H9 (cell line): ENCODE measurements around the gene POLR2M. TPM values are rescaled to one million over a fixed set of nuclear protein-coding genes. Genes with fewer than 3 reads are reported as not detected.

Experiments used
- DNase-seq: peaks from one replicate; pipeline ENCODE4 v3.0.0-alpha.2; 2017
- H2AFZ ChIP-seq: one replicate; pipeline ENCODE4 v1.6.1; 2013; ENCODE audit warnings: mild to moderate bottlenecking, low read length, control low read depth, moderate library complexity
- H2AK5ac ChIP-seq: 2 replicates; pipeline ENCODE4 v1.6.1; 2013; ENCODE audit warnings: low read length, control low read depth, mixed read lengths; ENCODE audit not compliant: insufficient read length
- H2BK120ac ChIP-seq: one replicate; pipeline ENCODE4 v1.6.1; 2013; ENCODE audit warnings: low read depth, mild to moderate bottlenecking, low read length, control low read depth, inconsistent platforms; ENCODE audit not compliant: poor library complexity, severe bottlenecking
- H2BK12ac ChIP-seq: 2 replicates; pipeline ENCODE4 v1.6.1; 2013; ENCODE audit warnings: low read length, control low read depth, mixed read lengths, low read depth; ENCODE audit not compliant: insufficient read length
- H2BK15ac ChIP-seq: 2 replicates; pipeline ENCODE4 v1.6.1; 2013; ENCODE audit warnings: low read depth, low read length, control low read depth
- H2BK20ac ChIP-seq: one replicate; pipeline ENCODE4 v1.6.1; 2013; ENCODE audit warnings: low read depth, mild to moderate bottlenecking, low read length, control low read depth, inconsistent platforms; ENCODE audit not compliant: poor library complexity, severe bottlenecking
- H2BK5ac ChIP-seq: 2 replicates; pipeline ENCODE4 v1.6.1; 2013; ENCODE audit warnings: low read length, control low read depth, mixed read lengths; ENCODE audit not compliant: insufficient read length
- H3K14ac ChIP-seq: 2 replicates; pipeline ENCODE4 v1.6.1; 2013; ENCODE audit warnings: low read length, control low read depth; ENCODE audit not compliant: insufficient read depth
- H3K18ac ChIP-seq: 2 replicates; pipeline ENCODE4 v1.6.1; 2013; ENCODE audit warnings: low read depth, mild to moderate bottlenecking, mixed read lengths, low read length, control low read depth; ENCODE audit not compliant: insufficient read length
- H3K23ac ChIP-seq: 2 replicates; pipeline ENCODE4 v1.6.1; 2013; ENCODE audit warnings: low read length, control low read depth, mixed read lengths, low read depth; ENCODE audit not compliant: insufficient read length
- H3K23me2 ChIP-seq: 2 replicates; pipeline ENCODE4 v1.6.1; 2013; ENCODE audit warnings: low read depth, mild to moderate bottlenecking, mixed read lengths, low read length, control low read depth; ENCODE audit not compliant: insufficient read length, poor library complexity, severe bottlenecking
- H3K27ac ChIP-seq: 2 replicates; pipeline ENCODE4 v1.5.1; 2013; ENCODE audit warnings: low read length, control low read depth, mixed read lengths, low read depth; ENCODE audit not compliant: insufficient read length
- H3K27me3 ChIP-seq: 2 replicates; pipeline ENCODE4 v1.6.1; 2013; ENCODE audit warnings: low read length, control low read depth, inconsistent platforms; ENCODE audit not compliant: insufficient read depth
- H3K4ac ChIP-seq: 2 replicates; pipeline ENCODE4 v1.6.1; 2013; ENCODE audit warnings: low read depth, mild to moderate bottlenecking, control low read depth, inconsistent platforms, low read length, moderate library complexity
- H3K4me1 ChIP-seq: 2 replicates; pipeline ENCODE4 v1.6.1; 2013; ENCODE audit warnings: low read length, control low read depth, inconsistent platforms; ENCODE audit not compliant: insufficient read depth
- H3K4me2 ChIP-seq: 2 replicates; pipeline ENCODE4 v1.6.1; 2013; ENCODE audit warnings: low read length, control low read depth, mixed read lengths; ENCODE audit not compliant: insufficient read length, insufficient read depth
- H3K56ac ChIP-seq: 2 replicates; pipeline ENCODE4 v1.6.1; 2013; ENCODE audit warnings: low read depth, mild to moderate bottlenecking, mixed read lengths, low read length, control low read depth; ENCODE audit not compliant: insufficient read length
- H3K79me1 ChIP-seq: 2 replicates; pipeline ENCODE4 v1.6.1; 2013; ENCODE audit warnings: low read depth, mild to moderate bottlenecking, moderate library complexity, low read length, control low read depth, inconsistent platforms; ENCODE audit not compliant: insufficient read depth, poor library complexity, severe bottlenecking
- H3K79me2 ChIP-seq: 2 replicates; pipeline ENCODE4 v1.6.1; 2013; ENCODE audit warnings: low read length, control low read depth, inconsistent platforms; ENCODE audit not compliant: insufficient read depth
- H3K9ac ChIP-seq: 2 replicates; pipeline ENCODE4 v1.6.1; 2013; ENCODE audit warnings: low read length, control low read depth, mixed read lengths; ENCODE audit not compliant: insufficient read length; ENCODE audit errors: extremely low read depth
- H3K9me3 ChIP-seq: one replicate; pipeline ENCODE4 v1.6.1; 2013; ENCODE audit warnings: low read depth, low read length, inconsistent platforms; ENCODE audit not compliant: control insufficient read depth
- H3T11ph ChIP-seq: one replicate; pipeline ENCODE4 v1.6.1; 2013; ENCODE audit warnings: mild to moderate bottlenecking, low read length, control low read depth, inconsistent platforms
- H4K20me1 ChIP-seq: one replicate; pipeline ENCODE4 v1.6.1; 2013; ENCODE audit not compliant: control insufficient read depth, insufficient read length, insufficient read depth
- H4K5ac ChIP-seq: 2 replicates; pipeline ENCODE4 v1.6.1; 2013; ENCODE audit warnings: low read depth, mild to moderate bottlenecking, mixed read lengths, low read length, control low read depth; ENCODE audit not compliant: insufficient read length
- H4K8ac ChIP-seq: replicated peaks from 2 replicates; pipeline ENCODE4 v1.6.1; 2013; ENCODE audit warnings: low read length, control low read depth, mixed read lengths, low read depth; ENCODE audit not compliant: insufficient read length
- H4K91ac ChIP-seq: 2 replicates; pipeline ENCODE4 v1.6.1; 2013; ENCODE audit warnings: low read depth, mild to moderate bottlenecking, moderate library complexity, mixed read lengths, low read length, control low read depth; ENCODE audit not compliant: insufficient read length
- H3K27ac Mint-ChIP-seq, 3 experiments: 2 replicates in 2 of 3; 3 replicates in 1 of 3; pipeline ENCODE4 v1.8.0; 2020 to 2021; ENCODE audit warnings: mixed read lengths in 3 of 3, mild to moderate bottlenecking in 1 of 3, moderate library complexity in 1 of 3
- H3K27me3 Mint-ChIP-seq: 2 replicates; pipeline ENCODE4 v1.8.0; 2021; ENCODE audit warnings: low read depth, mild to moderate bottlenecking, moderate library complexity, mixed read lengths
- H3K36me3 Mint-ChIP-seq, 3 experiments: 2 replicates in 2 of 3; 3 replicates in 1 of 3; pipeline ENCODE4 v1.8.0; 2020 to 2021; ENCODE audit warnings: low read depth in 3 of 3, mixed read lengths in 3 of 3; ENCODE audit not compliant: insufficient read depth in 1 of 3
- H3K4me1 Mint-ChIP-seq, 2 experiments: 2 replicates each; pipeline ENCODE4 v1.8.0; 2020; ENCODE audit warnings: mixed read lengths in 2 of 2
- H3K4me3 Mint-ChIP-seq, 2 experiments: 2 replicates in 1 of 2; 3 replicates in 1 of 2; pipeline ENCODE4 v1.8.0; 2020 to 2021; ENCODE audit warnings: mild to moderate bottlenecking in 2 of 2, mixed read lengths in 2 of 2, moderate library complexity in 1 of 2
- H3K9me3 Mint-ChIP-seq, 2 experiments: 2 replicates in 1 of 2; 3 replicates in 1 of 2; pipeline ENCODE4 v1.8.0; 2020; ENCODE audit warnings: mild to moderate bottlenecking in 2 of 2, mixed read lengths in 2 of 2, moderate library complexity in 1 of 2
- WGBS: extraction: QIAGEN DNeasy Blood & Tissue Kit; methylation state at CpG from one replicate; pipeline ENCODE4 v1.1.7; 2013; ENCODE audit warnings: missing lambda C conversion rate, low lambda C conversion rate, mixed read lengths; ENCODE audit not compliant: insufficient read length; ENCODE audit errors: extremely low coverage; 5-methylcytosine and 5-hydroxymethylcytosine counted together
- total RNA-seq: library from RNA; stranded (reverse); gene quantifications from 2 replicates; pipeline ENCODE4 v1.2.1, GENCODE V29; 2021
- TF ChIP-seq, protein P1 (sequence below): fragments of 200-600 bp; sonication (generic); conservative IDR thresholded peaks from 3 replicates; pipeline ENCODE4 v1.8.0; 2021; ENCODE audit warnings: antibody characterized with exemption, mild to moderate bottlenecking

The POLR2M gene
- total RNA-seq, 1 experiment from 2014 or later, result 67.3 TPM

- Histone ChIP-seq H2BK5ac (no peak overlapping the region), H3K14ac (no peak overlapping the region), H3T11ph (no peak overlapping the region), H3K4ac (no peak overlapping the region), H3K27me3 (no peaks in the 10 kb centered on the region), H4K5ac (no peak overlapping the region), H4K8ac (no peak overlapping the region), H4K20me1 (no peaks in the 10 kb centered on the region), H3K9ac (no peak overlapping the region), H3K18ac (no peak overlapping the region), H4K91ac (no peak overlapping the region), H3K4me2 (no peak overlapping the region), H3K4me1 (no peaks in the 10 kb centered on the region), H2BK20ac (no peak overlapping the region), H3K27ac (no peak overlapping the region), H3K79me2 (no peaks in the 10 kb centered on the region), H2BK12ac (no peak overlapping the region), H3K79me1 (no peaks in the 10 kb centered on the region), H3K23me2 (no peaks in the 10 kb centered on the region), H3K9me3 (no peaks in the 10 kb centered on the region), H2BK120ac (no peak overlapping the region), H2AK5ac (no peak overlapping the region), H2BK15ac (no peak overlapping the region), H2AFZ (no peak overlapping the region), H3K56ac (no peak overlapping the region), H3K23ac (no peak overlapping the region)
- 0 out of 2 replicates have a peak, but pooled peaks cover 2% of the 10 kb centered on the region for H3K27me3 Mint-ChIP-seq
- no peak for DNase-seq
- peaks cover 9 to 16% of the 10 kb centered on the region in 2 experiments; a peak in 3 of 4 replicates for H3K4me1 Mint-ChIP-seq
- TF ChIP-seq, protein P1, sequence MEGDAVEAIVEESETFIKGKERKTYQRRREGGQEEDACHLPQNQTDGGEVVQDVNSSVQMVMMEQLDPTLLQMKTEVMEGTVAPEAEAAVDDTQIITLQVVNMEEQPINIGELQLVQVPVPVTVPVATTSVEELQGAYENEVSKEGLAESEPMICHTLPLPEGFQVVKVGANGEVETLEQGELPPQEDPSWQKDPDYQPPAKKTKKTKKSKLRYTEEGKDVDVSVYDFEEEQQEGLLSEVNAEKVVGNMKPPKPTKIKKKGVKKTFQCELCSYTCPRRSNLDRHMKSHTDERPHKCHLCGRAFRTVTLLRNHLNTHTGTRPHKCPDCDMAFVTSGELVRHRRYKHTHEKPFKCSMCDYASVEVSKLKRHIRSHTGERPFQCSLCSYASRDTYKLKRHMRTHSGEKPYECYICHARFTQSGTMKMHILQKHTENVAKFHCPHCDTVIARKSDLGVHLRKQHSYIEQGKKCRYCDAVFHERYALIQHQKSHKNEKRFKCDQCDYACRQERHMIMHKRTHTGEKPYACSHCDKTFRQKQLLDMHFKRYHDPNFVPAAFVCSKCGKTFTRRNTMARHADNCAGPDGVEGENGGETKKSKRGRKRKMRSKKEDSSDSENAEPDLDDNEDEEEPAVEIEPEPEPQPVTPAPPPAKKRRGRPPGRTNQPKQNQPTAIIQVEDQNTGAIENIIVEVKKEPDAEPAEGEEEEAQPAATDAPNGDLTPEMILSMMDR, result no peak
- H3K36me3 Mint-ChIP-seq, result no peaks in the 10 kb centered on the region; a peak in 1 of 7 replicates
- H3K27ac Mint-ChIP-seq, result no peak overlapping the region; a peak in 1 of 7 replicates
- H3K4me3 Mint-ChIP-seq, result no peak overlapping the region
- peaks cover 0 to 2% of the 10 kb centered on the region in 2 experiments; a peak in 1 of 5 replicates for H3K9me3 Mint-ChIP-seq
- WGBS, result no CpG with 5 or more reads among the region's 4 CpGs
Observed at GRCh38 chr15:57735891-57736290, 29.4 kb downstream of the POLR2M start.
